HEK293 (cell line): Measurements from ENCODE around the gene RUFY1.

Experiments used
- CTCF ChIA-PET: fragments of 350-600 bp; formaldehyde crosslinking; extraction: SDS; loops from one replicate; lab custom pipeline; 2021; ENCODE audit warnings: antibody characterized with exemption; lab: Yijun Ruan, JAX
- POLR2A ChIA-PET: fragments of 300-600 bp; formaldehyde crosslinking; extraction: SDS; loops from one replicate; lab custom pipeline; 2020; ENCODE audit warnings: antibody characterized with exemption, inconsistent platforms; lab: Yijun Ruan, JAX
- H3K27ac ChIP-seq: fragments of 200-500 bp; sonication (Bioruptor generic); 2 replicates; pipeline ENCODE4 v1.5.1; 2014; ENCODE audit warnings: low read depth, low read length, control low read depth, inconsistent platforms; ENCODE audit errors: extremely low read depth
- H3K36me3 ChIP-seq, 2 experiments: fragments of 200-500 bp in 1 of 2; sonication (Bioruptor generic) in 1 of 2; 1 replicate in 1 of 2; 2 replicates in 1 of 2; pipeline ENCODE4 v1.5.1; 2014 to 2017; ENCODE audit warnings: inconsistent platforms in 2 of 2, low read length in 2 of 2; ENCODE audit not compliant: control insufficient read depth in 2 of 2, insufficient read depth in 1 of 2
- H3K4me1 ChIP-seq: fragments of 200-500 bp; sonication (Bioruptor generic); 2 replicates; pipeline ENCODE4 v1.5.1; 2014; ENCODE audit warnings: mild to moderate bottlenecking, low read length, inconsistent platforms; ENCODE audit not compliant: control insufficient read depth, insufficient read depth
- H3K4me3 ChIP-seq: 2 replicates; pipeline ENCODE4 v1.5.1; 2011; ENCODE audit warnings: low read depth, mild to moderate bottlenecking, control low read depth, low read length, moderate library complexity
- H3K9me3 ChIP-seq: fragments of 200-500 bp; sonication (Bioruptor generic); 2 replicates; pipeline ENCODE4 v1.5.1; 2014; ENCODE audit warnings: low read depth, low read length, inconsistent platforms; ENCODE audit not compliant: control insufficient read depth, insufficient read depth
- SP7 ChIP-seq: fragments of 450-650 bp; formaldehyde crosslinking; IDR thresholded peaks from 2 replicates; pipeline ENCODE4 v1.5.1; 2016; ENCODE audit warnings: missing biosample characterization, missing genetic modification characterization
- ZBTB7A ChIP-seq: fragments of 450-650 bp; formaldehyde crosslinking; IDR thresholded peaks from 2 replicates; pipeline ENCODE4 v1.5.1; 2016; ENCODE audit warnings: low read depth, missing biosample characterization, missing genetic modification characterization
- ZEB2 ChIP-seq: fragments of 450-650 bp; formaldehyde crosslinking; IDR thresholded peaks from 2 replicates; pipeline ENCODE4 v1.5.1; 2016; ENCODE audit warnings: missing biosample characterization, missing genetic modification characterization
- ZFP3 ChIP-seq: fragments of 450-650 bp; formaldehyde crosslinking; IDR thresholded peaks from 2 replicates; pipeline ENCODE4 v1.5.1; 2016; ENCODE audit warnings: low read depth, missing biosample characterization, missing genetic modification characterization
- ZFP41 ChIP-seq: fragments of 450-650 bp; formaldehyde crosslinking; IDR thresholded peaks from 2 replicates; pipeline ENCODE4 v1.5.1; 2016; ENCODE audit warnings: missing biosample characterization, missing genetic modification characterization, borderline replicate concordance
- ZIC2 ChIP-seq: fragments of 450-650 bp; formaldehyde crosslinking; IDR thresholded peaks from 2 replicates; pipeline ENCODE4 v1.5.1; 2016; ENCODE audit warnings: missing biosample characterization, missing genetic modification characterization
- ZNF140 ChIP-seq: fragments of 450-650 bp; formaldehyde crosslinking; IDR thresholded peaks from 2 replicates; pipeline ENCODE4 v1.5.1; 2016; ENCODE audit warnings: missing biosample characterization, missing genetic modification characterization
- ZNF155 ChIP-seq: fragments of 450-650 bp; formaldehyde crosslinking; IDR thresholded peaks from 2 replicates; pipeline ENCODE4 v1.5.1; 2016; ENCODE audit warnings: missing biosample characterization, missing genetic modification characterization
- ZNF19 ChIP-seq: fragments of 450-650 bp; formaldehyde crosslinking; IDR thresholded peaks from 2 replicates; pipeline ENCODE4; 2016; ENCODE audit warnings: missing biosample characterization, missing genetic modification characterization, low read depth
- ZNF211 ChIP-seq: fragments of 450-650 bp; formaldehyde crosslinking; IDR thresholded peaks from 2 replicates; pipeline ENCODE4 v1.5.1; 2016; ENCODE audit warnings: low read depth, missing biosample characterization, missing genetic modification characterization
- ZNF311 ChIP-seq: fragments of 450-650 bp; formaldehyde crosslinking; IDR thresholded peaks from 2 replicates; pipeline ENCODE4 v1.5.1; 2017; ENCODE audit warnings: missing biosample characterization, missing genetic modification characterization, borderline replicate concordance
- ZNF354C ChIP-seq: fragments of 450-650 bp; formaldehyde crosslinking; IDR thresholded peaks from 2 replicates; pipeline ENCODE4 v1.5.1; 2016; ENCODE audit warnings: missing biosample characterization, missing genetic modification characterization, low read depth, borderline replicate concordance
- ZNF433 ChIP-seq: fragments of 450-650 bp; formaldehyde crosslinking; IDR thresholded peaks from 2 replicates; pipeline ENCODE4 v1.5.1; 2016; ENCODE audit warnings: missing biosample characterization, missing genetic modification characterization, low read depth
- ZNF558 ChIP-seq: fragments of 450-650 bp; formaldehyde crosslinking; IDR thresholded peaks from 2 replicates; pipeline ENCODE4 v1.5.1; 2016; ENCODE audit warnings: missing biosample characterization, missing genetic modification characterization
- ZSCAN23 ChIP-seq: fragments of 450-650 bp; formaldehyde crosslinking; IDR thresholded peaks from 2 replicates; pipeline ENCODE4 v1.5.1; 2016; ENCODE audit warnings: missing biosample characterization, missing genetic modification characterization
- TF ChIP-seq, protein P1 (sequence below): fragments of 450-650 bp; formaldehyde crosslinking; IDR thresholded peaks from 2 replicates; pipeline ENCODE4 v1.5.1; 2016; ENCODE audit warnings: missing biosample characterization, missing genetic modification characterization
- TF ChIP-seq, protein P2 (sequence below): fragments of 450-650 bp; formaldehyde crosslinking; IDR thresholded peaks from 2 replicates; pipeline ENCODE4 v1.5.1; 2016; ENCODE audit warnings: missing biosample characterization, missing genetic modification characterization
- TF ChIP-seq, protein P3 (sequence below): fragments of 450-650 bp; formaldehyde crosslinking; conservative IDR thresholded peaks from 2 replicates; pipeline ENCODE4 v1.5.1; 2016; ENCODE audit warnings: low read depth, missing biosample characterization, missing genetic modification characterization
- TF ChIP-seq, protein P4 (sequence below): fragments of 450-650 bp; formaldehyde crosslinking; IDR thresholded peaks from 2 replicates; pipeline ENCODE4 v1.5.1; 2016; ENCODE audit warnings: missing biosample characterization, missing genetic modification characterization
- TF ChIP-seq, protein P5 (sequence below): fragments of 450-650 bp; formaldehyde crosslinking; optimal IDR thresholded peaks from 2 replicates; pipeline ENCODE3; 2016; ENCODE audit warnings: missing biosample characterization, mild to moderate bottlenecking, missing genetic modification characterization

The RUFY1 gene

DNA sequence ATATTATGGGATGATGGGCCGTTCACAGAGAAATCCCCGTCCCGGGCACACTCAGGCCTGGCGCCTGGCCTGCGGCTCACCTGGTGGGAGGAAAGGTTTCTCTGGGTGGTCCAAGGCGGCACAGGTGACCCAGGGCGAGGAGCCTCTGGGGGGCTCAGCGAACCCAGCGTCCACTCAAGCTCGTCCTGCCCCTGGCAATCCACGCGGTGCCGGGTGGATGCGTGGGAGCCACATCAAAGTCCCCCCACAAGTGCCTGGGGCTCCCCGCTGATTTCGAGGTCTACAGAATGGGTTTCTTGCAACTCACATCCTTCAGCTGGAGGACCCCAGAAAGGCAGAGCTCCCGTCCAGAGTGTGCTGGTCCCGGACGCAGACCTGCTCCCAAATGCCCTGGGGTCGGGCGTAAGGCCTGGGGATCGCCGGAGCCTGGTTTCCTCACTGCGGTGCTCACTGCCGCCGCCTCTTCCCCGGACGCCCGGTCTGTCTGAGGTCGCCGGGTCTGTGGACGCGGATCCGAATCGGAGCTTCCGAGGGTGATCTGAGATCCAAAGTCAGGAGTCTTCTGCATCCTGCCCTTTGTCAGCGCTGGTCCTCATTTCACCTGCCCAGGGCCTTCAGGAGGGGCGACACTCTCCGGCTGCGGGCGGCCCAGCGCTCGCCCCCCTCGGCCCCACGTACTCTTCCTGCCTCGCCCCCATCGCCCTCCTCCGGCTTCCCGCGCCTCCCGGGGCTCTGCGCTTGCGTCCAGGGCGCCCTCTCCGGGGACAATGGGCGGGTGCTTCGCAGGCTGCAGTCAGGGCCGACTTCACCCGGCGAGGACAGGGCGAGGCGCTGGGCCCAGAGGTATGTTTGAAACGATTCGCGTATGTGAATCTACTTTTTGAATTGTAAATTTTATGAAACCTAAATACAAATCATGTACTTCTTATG, 20.0 kb upstream of the RUFY1 start:
- CTCF ChIA-PET, result interaction anchor here (0.6 kb wide), 1 partner anchor 163 kb away, joined by 3 read pairs; no protein-coding TSS in a partner anchor
- H3K4me3 ChIP-seq, result no peak overlapping the region
- no peaks in the 10 kb centered on the region for H3K9me3 ChIP-seq

More for the DNA sequence above, 20.0 kb upstream of the RUFY1 start:
- H3K36me3 ChIP-seq, result no peaks in the 10 kb centered on the region
- POLR2A ChIA-PET, result no interaction called here
- no peaks in the 10 kb centered on the region for H3K4me1 ChIP-seq
- H3K27ac ChIP-seq, result no peak overlapping the region
- no peak for TF ChIP-seq ZNF19 (tag by site-specific recombination)
- TF ChIP-seq ZIC2, result no peak
- no peak for TF ChIP-seq SP7
- no peak for TF ChIP-seq ZFP41 (tag by site-specific recombination)
- no peak for TF ChIP-seq ZNF433 (tag by site-specific recombination)
- TF ChIP-seq, protein P1, sequence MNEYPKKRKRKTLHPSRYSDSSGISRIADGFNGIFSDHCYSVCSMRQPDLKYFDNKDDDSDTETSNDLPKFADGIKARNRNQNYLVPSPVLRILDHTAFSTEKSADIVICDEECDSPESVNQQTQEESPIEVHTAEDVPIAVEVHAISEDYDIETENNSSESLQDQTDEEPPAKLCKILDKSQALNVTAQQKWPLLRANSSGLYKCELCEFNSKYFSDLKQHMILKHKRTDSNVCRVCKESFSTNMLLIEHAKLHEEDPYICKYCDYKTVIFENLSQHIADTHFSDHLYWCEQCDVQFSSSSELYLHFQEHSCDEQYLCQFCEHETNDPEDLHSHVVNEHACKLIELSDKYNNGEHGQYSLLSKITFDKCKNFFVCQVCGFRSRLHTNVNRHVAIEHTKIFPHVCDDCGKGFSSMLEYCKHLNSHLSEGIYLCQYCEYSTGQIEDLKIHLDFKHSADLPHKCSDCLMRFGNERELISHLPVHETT (tag by site-specific recombination), result no peak
- TF ChIP-seq ZSCAN23, result no peak
- TF ChIP-seq, protein P2, sequence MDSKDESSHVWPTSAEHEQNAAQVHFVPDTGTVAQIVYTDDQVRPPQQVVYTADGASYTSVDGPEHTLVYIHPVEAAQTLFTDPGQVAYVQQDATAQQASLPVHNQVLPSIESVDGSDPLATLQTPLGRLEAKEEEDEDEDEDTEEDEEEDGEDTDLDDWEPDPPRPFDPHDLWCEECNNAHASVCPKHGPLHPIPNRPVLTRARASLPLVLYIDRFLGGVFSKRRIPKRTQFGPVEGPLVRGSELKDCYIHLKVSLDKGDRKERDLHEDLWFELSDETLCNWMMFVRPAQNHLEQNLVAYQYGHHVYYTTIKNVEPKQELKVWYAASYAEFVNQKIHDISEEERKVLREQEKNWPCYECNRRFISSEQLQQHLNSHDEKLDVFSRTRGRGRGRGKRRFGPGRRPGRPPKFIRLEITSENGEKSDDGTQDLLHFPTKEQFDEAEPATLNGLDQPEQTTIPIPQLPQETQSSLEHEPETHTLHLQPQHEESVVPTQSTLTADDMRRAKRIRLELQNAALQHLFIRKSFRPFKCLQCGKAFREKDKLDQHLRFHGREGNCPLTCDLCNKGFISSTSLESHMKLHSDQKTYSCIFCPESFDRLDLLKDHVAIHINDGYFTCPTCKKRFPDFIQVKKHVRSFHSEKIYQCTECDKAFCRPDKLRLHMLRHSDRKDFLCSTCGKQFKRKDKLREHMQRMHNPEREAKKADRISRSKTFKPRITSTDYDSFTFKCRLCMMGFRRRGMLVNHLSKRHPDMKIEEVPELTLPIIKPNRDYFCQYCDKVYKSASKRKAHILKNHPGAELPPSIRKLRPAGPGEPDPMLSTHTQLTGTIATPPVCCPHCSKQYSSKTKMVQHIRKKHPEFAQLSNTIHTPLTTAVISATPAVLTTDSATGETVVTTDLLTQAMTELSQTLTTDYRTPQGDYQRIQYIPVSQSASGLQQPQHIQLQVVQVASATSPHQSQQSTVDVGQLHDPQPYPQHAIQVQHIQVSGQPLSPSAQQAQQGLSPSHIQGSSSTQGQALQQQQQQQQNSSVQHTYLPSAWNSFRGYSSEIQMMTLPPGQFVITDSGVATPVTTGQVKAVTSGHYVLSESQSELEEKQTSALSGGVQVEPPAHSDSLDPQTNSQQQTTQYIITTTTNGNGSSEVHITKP, result no peak
- no peak for TF ChIP-seq ZNF311 (tag by site-specific recombination)
- TF ChIP-seq, protein P3, sequence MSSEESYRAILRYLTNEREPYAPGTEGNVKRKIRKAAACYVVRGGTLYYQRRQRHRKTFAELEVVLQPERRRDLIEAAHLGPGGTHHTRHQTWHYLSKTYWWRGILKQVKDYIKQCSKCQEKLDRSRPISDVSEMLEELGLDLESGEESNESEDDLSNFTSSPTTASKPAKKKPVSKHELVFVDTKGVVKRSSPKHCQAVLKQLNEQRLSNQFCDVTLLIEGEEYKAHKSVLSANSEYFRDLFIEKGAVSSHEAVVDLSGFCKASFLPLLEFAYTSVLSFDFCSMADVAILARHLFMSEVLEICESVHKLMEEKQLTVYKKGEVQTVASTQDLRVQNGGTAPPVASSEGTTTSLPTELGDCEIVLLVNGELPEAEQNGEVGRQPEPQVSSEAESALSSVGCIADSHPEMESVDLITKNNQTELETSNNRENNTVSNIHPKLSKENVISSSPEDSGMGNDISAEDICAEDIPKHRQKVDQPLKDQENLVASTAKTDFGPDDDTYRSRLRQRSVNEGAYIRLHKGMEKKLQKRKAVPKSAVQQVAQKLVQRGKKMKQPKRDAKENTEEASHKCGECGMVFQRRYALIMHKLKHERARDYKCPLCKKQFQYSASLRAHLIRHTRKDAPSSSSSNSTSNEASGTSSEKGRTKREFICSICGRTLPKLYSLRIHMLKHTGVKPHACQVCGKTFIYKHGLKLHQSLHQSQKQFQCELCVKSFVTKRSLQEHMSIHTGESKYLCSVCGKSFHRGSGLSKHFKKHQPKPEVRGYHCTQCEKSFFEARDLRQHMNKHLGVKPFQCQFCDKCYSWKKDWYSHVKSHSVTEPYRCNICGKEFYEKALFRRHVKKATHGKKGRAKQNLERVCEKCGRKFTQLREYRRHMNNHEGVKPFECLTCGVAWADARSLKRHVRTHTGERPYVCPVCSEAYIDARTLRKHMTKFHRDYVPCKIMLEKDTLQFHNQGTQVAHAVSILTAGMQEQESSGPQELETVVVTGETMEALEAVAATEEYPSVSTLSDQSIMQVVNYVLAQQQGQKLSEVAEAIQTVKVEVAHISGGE (tag by site-specific recombination), result no peak
- no peak for TF ChIP-seq ZNF558 (tag by site-specific recombination)
- TF ChIP-seq ZBTB7A (tag by site-specific recombination), result no peak
- TF ChIP-seq, protein P4, sequence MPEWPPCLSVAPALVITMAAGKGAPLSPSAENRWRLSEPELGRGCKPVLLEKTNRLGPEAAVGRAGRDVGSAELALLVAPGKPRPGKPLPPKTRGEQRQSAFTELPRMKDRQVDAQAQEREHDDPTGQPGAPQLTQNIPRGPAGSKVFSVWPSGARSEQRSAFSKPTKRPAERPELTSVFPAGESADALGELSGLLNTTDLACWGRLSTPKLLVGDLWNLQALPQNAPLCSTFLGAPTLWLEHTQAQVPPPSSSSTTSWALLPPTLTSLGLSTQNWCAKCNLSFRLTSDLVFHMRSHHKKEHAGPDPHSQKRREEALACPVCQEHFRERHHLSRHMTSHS, result no peak
- no peak for TF ChIP-seq ZEB2 (tag by site-specific recombination)
- no peak for TF ChIP-seq ZNF140
- TF ChIP-seq ZFP3 (tag by site-specific recombination), result no peak
- no peak for TF ChIP-seq ZNF155
- TF ChIP-seq, protein P5, sequence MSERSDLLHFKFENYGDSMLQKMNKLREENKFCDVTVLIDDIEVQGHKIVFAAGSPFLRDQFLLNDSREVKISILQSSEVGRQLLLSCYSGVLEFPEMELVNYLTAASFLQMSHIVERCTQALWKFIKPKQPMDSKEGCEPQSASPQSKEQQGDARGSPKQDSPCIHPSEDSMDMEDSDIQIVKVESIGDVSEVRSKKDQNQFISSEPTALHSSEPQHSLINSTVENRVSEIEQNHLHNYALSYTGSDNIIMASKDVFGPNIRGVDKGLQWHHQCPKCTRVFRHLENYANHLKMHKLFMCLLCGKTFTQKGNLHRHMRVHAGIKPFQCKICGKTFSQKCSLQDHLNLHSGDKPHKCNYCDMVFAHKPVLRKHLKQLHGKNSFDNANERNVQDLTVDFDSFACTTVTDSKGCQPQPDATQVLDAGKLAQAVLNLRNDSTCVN (tag by site-specific recombination), result no peak
- TF ChIP-seq ZNF354C, result no peak
- TF ChIP-seq ZNF211 (tag by site-specific recombination), result no peak
